HUES6 (cell line): ENCODE measurements around the gene TUBA1A.
A peak's percentile ranks its signal among the peaks of the same experiment; 100 is the strongest.

Experiments
- H3K27ac ChIP-seq: 2 replicates; pipeline ENCODE4 v1.7.0; 2013; ENCODE audit warnings: low read depth, mild to moderate bottlenecking, low read length, inconsistent platforms
- H3K27me3 ChIP-seq: 2 replicates; pipeline ENCODE4 v1.6.1; 2013; ENCODE audit warnings: low read length; ENCODE audit not compliant: control insufficient read depth, insufficient read depth
- H3K36me3 ChIP-seq: 2 replicates; pipeline ENCODE4 v1.6.1; 2013; ENCODE audit warnings: low read length; ENCODE audit not compliant: control insufficient read depth, insufficient read depth
- H3K4me1 ChIP-seq: 2 replicates; pipeline ENCODE4 v1.6.1; 2013; ENCODE audit warnings: low read length; ENCODE audit not compliant: control insufficient read depth, insufficient read depth
- H3K4me3 ChIP-seq: 2 replicates; pipeline ENCODE4 v1.5.1; 2013; ENCODE audit warnings: low read depth, low read length
- H3K9ac ChIP-seq: one replicate; pipeline ENCODE4 v1.6.1; 2013; ENCODE audit warnings: mild to moderate bottlenecking, low read length
- H3K9me3 ChIP-seq: 2 replicates; pipeline ENCODE4 v1.6.1; 2013; ENCODE audit warnings: low read depth, low read length; ENCODE audit not compliant: control insufficient read depth, insufficient read depth

TUBA1A gene

DNA sequence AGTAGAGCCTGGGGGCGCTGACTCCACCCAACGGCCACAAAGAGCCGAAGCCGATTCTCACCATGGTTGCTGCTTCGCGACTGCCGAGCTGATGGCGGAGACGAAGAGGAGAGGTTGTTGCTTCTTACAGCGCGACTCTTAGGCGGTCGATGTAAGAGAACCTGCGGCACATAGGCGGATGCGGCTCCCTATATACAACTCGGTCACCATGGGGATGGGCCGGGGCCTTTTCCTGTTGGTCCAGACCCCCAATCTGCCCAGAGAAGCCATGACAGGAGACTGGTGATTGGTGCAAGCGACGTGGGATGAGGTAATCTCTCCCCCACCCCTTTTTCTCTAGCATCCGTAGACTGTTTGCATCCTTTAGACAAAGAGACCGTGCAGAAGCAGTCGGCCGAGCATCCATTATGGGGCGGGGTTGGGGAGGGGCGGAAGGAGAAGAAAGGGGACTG is at the start of gene TUBA1A:
Gene TUBA1A, minus strand, starts transcription at position 165 of the 452 bp plus-strand sequence. Its CDS starts 101 bp downstream, at position 64.
- peaks cover 15% of the 10 kb centered on the region for H3K4me1 ChIP-seq
- peak within 1 kb of the TSS; percentile 65 for H3K4me3 ChIP-seq
- peak within 1 kb of the TSS; percentile 65 for H3K9ac ChIP-seq
- H3K9me3 ChIP-seq, result no peaks in the 10 kb centered on the region
- H3K27ac ChIP-seq, result peak within 1 kb of the TSS; percentile 60; the same call in 1 of the 2 replicates
- no peaks in the 10 kb centered on the region for H3K27me3 ChIP-seq
- peaks cover 22% of the 10 kb centered on the region for H3K36me3 ChIP-seq

DNA sequence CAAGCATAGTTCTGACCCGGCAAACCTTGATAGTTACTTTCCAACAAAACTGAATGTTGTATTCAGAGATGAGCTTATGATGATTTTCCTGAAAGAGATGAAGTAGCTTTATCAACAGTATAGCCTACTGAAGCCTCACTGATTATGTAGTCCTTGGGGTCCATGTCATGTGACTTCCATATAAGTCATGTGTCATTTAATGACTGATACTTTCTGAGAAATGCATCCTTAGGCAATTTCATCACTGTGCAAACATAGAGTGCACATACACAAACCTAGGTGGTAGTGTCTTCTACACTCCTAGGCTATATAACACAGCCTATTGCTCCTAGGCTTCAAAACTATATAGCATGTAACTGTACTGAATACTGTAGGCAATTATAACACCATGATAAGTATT is 47.5 kb upstream of the TUBA1A start:
- Histone ChIP-seq H3K27me3 (no peaks in the 10 kb centered on the region), H3K4me1 (peaks cover 29% of the 10 kb centered on the region), H3K4me3 (no peak overlapping the region), H3K9me3 (no peaks in the 10 kb centered on the region), H3K9ac (no peak overlapping the region), H3K27ac (no peak overlapping the region), H3K36me3 (no peaks in the 10 kb centered on the region)

DNA sequence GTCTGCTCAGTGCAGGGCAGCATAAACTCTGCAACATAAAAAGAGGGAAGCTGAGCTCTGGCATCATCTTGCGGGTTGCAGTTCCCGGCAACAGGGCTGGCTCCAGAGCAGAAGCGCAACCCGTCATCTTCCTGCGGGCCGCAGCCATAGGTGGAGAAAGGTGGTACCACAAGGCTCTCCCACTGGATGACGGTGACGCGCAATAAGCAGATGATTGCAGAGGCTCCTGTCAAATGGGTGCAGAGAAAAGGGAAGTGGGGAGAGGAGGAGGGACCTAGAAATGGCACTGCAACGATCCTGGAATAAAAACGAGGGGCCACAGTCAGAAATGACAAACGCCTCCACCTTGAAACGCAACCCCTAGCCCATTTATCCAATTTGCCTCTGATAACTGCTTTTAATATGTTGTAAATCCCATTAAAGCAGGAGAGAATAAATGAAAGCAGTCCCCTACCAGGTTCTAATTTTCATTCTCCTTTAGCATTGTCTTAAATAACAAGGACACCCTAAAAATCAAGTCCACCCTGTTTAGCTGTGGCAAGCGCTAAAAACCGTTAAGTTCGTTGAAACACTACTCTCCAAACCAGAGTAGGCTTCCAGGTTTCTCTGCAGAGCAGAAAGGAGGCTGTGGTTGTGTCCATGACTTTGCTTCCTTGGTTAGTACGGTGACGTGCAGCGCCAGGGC is 45.1 kb upstream of the TUBA1A start:
- H3K4me1 ChIP-seq, result peaks cover 24% of the 10 kb centered on the region
- H3K36me3 ChIP-seq, result no peaks in the 10 kb centered on the region
- no peak overlapping the region for H3K4me3 ChIP-seq
- H3K27me3 ChIP-seq, result no peaks in the 10 kb centered on the region
- no peak overlapping the region; the same call in 1 of the 2 replicates for H3K27ac ChIP-seq
- no peaks in the 10 kb centered on the region for H3K9me3 ChIP-seq
- peak overlapping the region; percentile 45 for H3K9ac ChIP-seq

DNA sequence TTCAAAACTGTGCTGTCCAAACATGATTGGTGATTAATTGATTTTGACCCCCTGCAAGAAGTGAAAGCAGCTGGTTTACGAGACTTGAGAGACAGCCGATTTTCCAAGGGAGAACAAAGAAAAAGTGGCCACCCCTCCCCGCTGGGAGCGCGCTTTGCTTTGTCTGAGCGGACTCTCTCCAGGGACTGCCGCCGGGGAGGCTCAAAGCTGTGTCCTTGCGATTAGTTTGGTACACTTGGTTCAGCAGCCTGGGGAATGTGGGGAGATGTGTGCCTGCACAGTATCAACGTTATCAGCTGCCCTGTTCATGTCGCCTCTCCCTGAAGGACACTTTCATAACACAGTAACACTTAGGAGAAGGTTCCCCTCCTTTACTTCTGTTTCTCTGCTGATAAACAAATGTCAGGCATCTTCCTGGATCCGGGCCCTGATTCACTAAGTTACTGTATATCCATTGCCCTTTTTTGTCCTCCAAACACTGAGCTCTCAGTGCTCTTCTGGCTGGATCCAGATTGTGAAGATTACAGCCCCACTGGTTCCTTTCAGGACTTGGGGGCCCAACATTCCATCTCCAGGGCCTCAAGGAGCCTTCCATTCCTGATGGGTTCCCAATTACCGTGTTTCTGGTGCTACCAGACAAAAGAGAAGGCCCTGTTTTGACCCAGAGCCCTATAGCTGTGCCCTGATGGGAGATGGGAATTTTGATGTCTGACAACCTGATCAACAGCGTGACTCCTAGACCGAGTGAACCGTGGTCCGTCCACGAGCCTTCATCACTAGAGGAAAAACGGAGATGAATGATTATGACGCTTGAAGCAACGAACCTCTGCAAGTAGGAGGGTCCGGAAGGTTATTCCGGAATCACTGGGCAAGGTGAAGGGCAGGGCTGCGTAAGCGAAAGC is 44.3 kb upstream of the TUBA1A start:
- H3K4me1 ChIP-seq, result peaks cover 24% of the 10 kb centered on the region
- no peaks in the 10 kb centered on the region for H3K27me3 ChIP-seq
- H3K27ac ChIP-seq, result peak overlapping the region; percentile 29; the same call in 1 of the 2 replicates
- peak overlapping the region; percentile 15 for H3K9ac ChIP-seq
- no peak overlapping the region; the same call in 1 of the 2 replicates for H3K4me3 ChIP-seq
- H3K9me3 ChIP-seq, result no peaks in the 10 kb centered on the region
- no peaks in the 10 kb centered on the region for H3K36me3 ChIP-seq

DNA sequence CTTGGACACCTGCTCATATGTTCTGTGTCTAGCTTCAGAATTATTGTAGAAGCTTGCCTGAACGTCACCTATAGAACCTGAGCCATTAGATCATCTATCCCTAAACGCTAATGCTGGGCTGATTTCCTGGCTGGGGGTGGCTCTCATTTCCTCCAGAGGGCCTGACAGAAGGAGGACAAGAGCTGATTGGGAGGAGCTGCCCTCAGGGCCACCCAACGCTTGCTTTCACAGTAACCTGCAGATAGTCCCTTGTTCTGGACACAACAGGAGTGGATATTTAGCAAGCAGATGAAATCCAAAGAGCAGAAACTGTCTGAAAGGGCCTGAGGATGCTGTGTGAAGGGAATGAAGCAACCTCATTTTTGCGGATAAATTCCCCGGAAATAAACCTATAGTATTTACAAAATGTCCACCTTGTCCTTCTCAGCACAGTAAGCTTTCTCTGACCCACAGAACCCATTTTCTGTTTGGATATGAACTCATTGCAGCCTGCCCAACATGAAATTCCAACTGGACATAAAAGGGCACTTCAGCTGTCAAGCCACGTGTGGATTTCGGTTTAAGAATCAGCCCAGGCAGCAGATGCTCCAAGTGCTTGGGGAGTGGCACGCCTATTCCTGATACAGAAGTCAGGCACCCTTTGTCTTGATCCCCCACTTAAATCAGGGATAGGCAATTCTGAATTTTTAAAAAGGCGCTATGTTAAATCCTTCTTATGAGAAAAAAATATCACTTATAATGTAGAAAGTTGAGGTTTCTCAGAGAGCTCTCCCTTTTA is 43.2 kb upstream of the TUBA1A start:
- no peak overlapping the region for H3K9ac ChIP-seq

DNA sequence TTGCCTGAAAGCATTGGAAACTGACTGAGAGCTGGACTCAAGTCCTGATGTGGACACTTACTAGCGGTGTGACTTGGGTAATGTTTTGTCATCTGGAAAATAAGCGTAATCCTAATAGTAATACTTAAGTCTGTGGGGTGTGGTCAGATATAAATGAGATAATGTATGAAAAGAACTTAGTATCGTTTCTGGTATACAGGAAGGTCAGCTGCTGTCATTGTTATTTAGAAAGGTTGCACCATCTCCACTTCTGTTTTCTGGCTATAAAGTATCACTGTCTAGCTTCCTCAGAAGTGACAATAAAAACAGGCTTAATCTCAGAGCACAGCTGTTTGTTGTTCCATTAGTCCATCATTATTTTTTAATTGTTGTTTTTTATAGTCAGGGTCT is 41.9 kb upstream of the TUBA1A start:
- no peaks in the 10 kb centered on the region for H3K27me3 ChIP-seq
- no peak overlapping the region for H3K4me3 ChIP-seq
- no peaks in the 10 kb centered on the region for H3K36me3 ChIP-seq
- no peaks in the 10 kb centered on the region for H3K9me3 ChIP-seq
- peaks cover 24% of the 10 kb centered on the region for H3K4me1 ChIP-seq
- no peak overlapping the region for H3K9ac ChIP-seq
- H3K27ac ChIP-seq, result no peak overlapping the region

More for the DNA sequence above, 43.2 kb upstream of the TUBA1A start:
- H3K27ac ChIP-seq, result no peak overlapping the region; the same call in 1 of the 2 replicates
- H3K4me1 ChIP-seq, result peaks cover 24% of the 10 kb centered on the region
- no peaks in the 10 kb centered on the region for H3K36me3 ChIP-seq
- H3K27me3 ChIP-seq, result no peaks in the 10 kb centered on the region
- H3K9me3 ChIP-seq, result no peaks in the 10 kb centered on the region
- no peak overlapping the region for H3K4me3 ChIP-seq

DNA sequence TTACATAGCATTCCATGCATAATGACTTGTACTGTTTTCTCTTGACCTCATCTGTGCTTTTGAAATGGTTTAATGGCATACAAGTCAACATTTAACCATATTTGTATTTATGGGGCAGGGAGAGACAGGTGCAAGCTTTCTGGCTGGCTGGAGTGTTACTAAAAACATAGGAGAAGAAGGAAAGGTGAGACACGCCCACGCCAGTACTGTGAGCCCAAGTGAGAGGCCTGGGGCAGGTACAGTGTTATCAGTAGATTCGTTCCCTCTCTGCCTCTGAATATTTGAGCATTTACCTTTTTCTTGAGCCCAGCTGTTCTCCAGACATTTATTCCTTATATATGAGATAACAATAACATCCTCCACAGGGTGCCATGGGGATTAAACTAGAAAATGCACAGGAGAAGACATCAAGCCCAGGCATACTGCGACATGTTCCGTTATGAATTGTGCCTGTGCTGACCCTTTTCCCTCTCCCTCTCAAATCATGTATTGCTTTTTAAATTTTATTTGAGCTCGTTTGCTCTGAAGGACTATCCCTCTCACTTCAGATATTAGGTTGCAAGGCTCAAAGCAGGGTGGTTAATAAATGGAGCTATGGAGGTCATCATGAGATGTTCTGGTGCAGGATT is 41.4 kb upstream of the TUBA1A start:
- H3K4me1 ChIP-seq, result peaks cover 24% of the 10 kb centered on the region
- no peaks in the 10 kb centered on the region for H3K27me3 ChIP-seq
- H3K4me3 ChIP-seq, result no peak overlapping the region
- no peaks in the 10 kb centered on the region for H3K36me3 ChIP-seq
- H3K9ac ChIP-seq, result no peak overlapping the region
- no peak overlapping the region for H3K27ac ChIP-seq
- H3K9me3 ChIP-seq, result no peaks in the 10 kb centered on the region

DNA sequence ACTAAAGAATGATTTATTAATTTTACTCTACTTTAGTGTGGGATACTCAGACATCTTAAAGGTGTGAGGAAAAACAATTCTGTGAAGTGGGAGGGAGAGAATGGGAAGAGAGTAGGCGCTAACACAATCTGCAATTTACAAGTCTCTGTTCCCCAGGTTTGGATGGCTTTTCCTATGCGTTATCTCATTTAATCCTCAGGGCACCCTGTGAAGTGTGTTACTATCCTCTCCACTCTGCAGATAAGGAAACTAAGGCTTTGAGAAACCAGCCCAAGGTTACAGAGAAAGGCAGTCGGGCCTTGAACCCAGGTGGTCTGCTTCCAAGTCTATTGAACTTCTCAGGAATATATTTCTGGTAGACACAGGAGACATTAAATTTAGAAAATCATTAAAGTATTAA is 39.8 kb upstream of the TUBA1A start:
- H3K36me3 ChIP-seq, result no peaks in the 10 kb centered on the region
- no peak overlapping the region for H3K27ac ChIP-seq
- H3K4me3 ChIP-seq, result no peak overlapping the region
- H3K4me1 ChIP-seq, result peaks cover 18% of the 10 kb centered on the region
- no peaks in the 10 kb centered on the region for H3K27me3 ChIP-seq
- no peaks in the 10 kb centered on the region for H3K9me3 ChIP-seq
- H3K9ac ChIP-seq, result no peak overlapping the region

DNA sequence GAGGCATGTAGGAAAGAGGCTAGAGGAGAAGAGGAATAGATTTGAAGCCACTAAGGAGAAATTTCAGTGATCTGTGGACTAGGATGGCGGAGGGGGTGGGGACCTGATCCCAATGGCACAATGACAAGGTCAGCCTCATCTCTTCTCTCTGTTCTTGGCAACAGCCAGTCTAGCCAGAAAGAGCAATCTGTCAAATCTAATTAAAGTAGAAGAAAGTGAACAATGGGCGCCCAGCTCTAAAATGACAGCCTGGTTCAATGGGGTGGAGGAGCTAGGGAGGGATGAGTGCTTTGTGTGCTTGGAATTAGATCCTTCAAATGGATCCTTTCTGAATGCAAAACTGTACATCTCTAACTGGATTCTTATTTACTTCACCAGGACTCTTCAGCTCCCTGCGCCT is 38.8 kb upstream of the TUBA1A start:
- Histone ChIP-seq H3K4me3 (no peak overlapping the region), H3K4me1 (peaks cover 9% of the 10 kb centered on the region), H3K9me3 (no peaks in the 10 kb centered on the region), H3K36me3 (no peaks in the 10 kb centered on the region), H3K27me3 (no peaks in the 10 kb centered on the region), H3K27ac (no peak overlapping the region), H3K9ac (no peak overlapping the region)

DNA sequence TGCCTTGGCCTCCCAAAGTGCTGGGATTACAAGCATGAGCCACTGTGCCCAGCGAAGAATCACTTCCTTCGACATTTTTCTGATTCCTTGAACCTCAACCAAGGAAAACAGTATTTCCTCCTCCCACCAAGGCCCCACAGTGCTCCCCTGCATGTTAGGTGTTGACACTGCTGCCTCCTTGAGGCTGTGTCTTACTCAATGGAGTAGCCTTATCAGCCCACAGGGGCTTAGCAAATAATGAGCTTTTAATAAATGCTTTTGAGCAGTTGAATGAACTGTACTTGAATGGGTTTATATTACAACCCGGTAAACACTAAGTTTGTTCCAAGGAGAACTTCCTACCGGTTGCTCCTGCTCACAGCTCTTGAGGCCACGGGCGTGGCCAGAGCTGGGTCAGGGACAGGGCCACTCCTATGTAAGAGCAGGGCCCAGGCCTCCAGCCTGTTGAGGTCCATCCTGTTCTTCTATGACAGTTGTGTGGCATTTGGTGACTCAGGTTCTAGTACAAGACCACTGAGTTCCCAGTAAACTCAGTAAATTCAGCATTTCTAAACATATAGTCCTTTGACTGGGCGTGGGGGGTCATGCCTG is 36.8 kb upstream of the TUBA1A start:
- Histone ChIP-seq H3K4me3 (no peak overlapping the region), H3K4me1 (no peaks in the 10 kb centered on the region), H3K36me3 (no peaks in the 10 kb centered on the region), H3K9me3 (no peaks in the 10 kb centered on the region), H3K27ac (no peak overlapping the region), H3K9ac (no peak overlapping the region), H3K27me3 (no peaks in the 10 kb centered on the region)
